ENCODE data around the gene SRRM4.

GRCh38 chr12:119195256-119195655, 213.9 kb downstream of the SRRM4 start:
- TF ChIP-seq POLR2A (IDR thresholded peaks at IDR 0.05) (no peak), CTCF (IDR thresholded peaks at IDR 0.05) (no peak)

Data from testis (tissue), 2 donors.